AG04450 (cell line): ENCODE results near the gene PPM1D. TPM values are rescaled to one million over a fixed set of nuclear protein-coding genes. Genes with fewer than 3 reads are reported as not detected.
A peak's percentile ranks its signal among the peaks of the same experiment; 100 is the strongest.

Experiments
- CTCF ChIA-PET: fragments of 300-600, 350-600 bp; formaldehyde crosslinking; extraction: SDS; loops from one replicate; lab custom pipeline; 2022; ENCODE audit warnings: antibody characterized with exemption, inconsistent platforms; lab: Charles Lee
- POLR2A ChIA-PET: fragments of 350-600 bp; formaldehyde crosslinking; extraction: SDS; loops from one replicate; lab custom pipeline; 2021; ENCODE audit warnings: antibody characterized with exemption, inconsistent platforms; lab: Yijun Ruan, JAX
- DNase-seq: peaks from one replicate; pipeline ENCODE4 v3.0.0-alpha.2; 2011; ENCODE audit warnings: low read depth, low spot score
- H3K27ac ChIP-seq: one replicate; pipeline ENCODE4 v1.5.1; 2012; ENCODE audit warnings: low read depth, low read length, control low read depth
- H3K27me3 ChIP-seq: one replicate; pipeline ENCODE4 v1.6.0; 2012; ENCODE audit warnings: low read length; ENCODE audit not compliant: control insufficient read depth, insufficient read depth
- H3K4me3 ChIP-seq: 2 replicates; pipeline ENCODE4 v1.5.1; 2011; ENCODE audit warnings: mild to moderate bottlenecking, low read depth, low read length, control low read depth
- H3K9me3 ChIP-seq: 2 replicates; pipeline ENCODE4 v1.5.1; 2012; ENCODE audit warnings: low read length; ENCODE audit not compliant: control insufficient read depth, insufficient read depth
- polyA plus RNA-seq: library from polyadenylated mRNA; depleted of rRNA; stranded (reverse); fragments of >200 nt; gene quantifications from 2 replicates; pipeline ENCODE4 v1.2.3, GENCODE V29; 2011
- TF ChIP-seq, protein P1 (sequence below): IDR thresholded peaks from 2 replicates; pipeline ENCODE4 v1.5.1; 2011; ENCODE audit warnings: low read depth, low read length, control low read depth, inconsistent platforms

Gene PPM1D
- polyA plus RNA-seq, 1 experiment = 12.2 TPM

DNA sequence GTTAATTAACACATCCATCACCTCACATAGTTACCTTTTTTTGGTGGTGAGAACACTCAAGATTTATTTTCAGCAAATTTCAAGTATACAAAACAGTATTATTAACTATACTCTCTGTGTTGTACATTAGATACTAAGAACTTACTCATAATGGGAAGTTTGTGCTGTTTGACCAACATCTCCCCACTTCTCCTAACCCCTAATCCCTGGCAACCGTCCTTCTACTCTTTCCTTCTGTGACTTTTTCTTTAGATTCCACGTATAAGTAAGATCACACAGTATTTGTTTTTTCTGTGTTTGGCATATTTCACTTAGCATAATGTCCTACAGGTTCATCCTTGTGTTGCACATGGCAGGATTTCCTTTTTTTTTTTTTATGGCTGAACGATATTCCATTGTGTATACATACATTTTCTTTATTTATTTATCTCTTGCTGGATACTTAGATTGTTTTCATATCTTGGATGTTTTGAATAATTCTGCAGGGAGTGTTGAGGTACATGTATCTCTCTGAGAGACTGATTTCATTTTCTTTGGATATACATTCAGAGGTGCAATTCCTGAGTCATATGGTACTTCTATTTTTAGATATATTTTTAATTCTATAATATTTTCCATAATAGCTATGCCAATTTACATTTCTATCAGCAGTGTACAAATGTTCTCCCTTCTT lies 19.0 kb downstream of the PPM1D start:
- no peaks in the 10 kb centered on the region for H3K27me3 ChIP-seq
- TF ChIP-seq, protein P1, sequence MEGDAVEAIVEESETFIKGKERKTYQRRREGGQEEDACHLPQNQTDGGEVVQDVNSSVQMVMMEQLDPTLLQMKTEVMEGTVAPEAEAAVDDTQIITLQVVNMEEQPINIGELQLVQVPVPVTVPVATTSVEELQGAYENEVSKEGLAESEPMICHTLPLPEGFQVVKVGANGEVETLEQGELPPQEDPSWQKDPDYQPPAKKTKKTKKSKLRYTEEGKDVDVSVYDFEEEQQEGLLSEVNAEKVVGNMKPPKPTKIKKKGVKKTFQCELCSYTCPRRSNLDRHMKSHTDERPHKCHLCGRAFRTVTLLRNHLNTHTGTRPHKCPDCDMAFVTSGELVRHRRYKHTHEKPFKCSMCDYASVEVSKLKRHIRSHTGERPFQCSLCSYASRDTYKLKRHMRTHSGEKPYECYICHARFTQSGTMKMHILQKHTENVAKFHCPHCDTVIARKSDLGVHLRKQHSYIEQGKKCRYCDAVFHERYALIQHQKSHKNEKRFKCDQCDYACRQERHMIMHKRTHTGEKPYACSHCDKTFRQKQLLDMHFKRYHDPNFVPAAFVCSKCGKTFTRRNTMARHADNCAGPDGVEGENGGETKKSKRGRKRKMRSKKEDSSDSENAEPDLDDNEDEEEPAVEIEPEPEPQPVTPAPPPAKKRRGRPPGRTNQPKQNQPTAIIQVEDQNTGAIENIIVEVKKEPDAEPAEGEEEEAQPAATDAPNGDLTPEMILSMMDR = 0 out of 2 replicates have a peak, but pooled peaks have one; percentile 2
- H3K9me3 ChIP-seq = no peaks in the 10 kb centered on the region
- no peak for DNase-seq
- H3K27ac ChIP-seq = no peak overlapping the region
- no peak overlapping the region for H3K4me3 ChIP-seq
- ChIA-PET POLR2A (interaction anchor here (0.6 to 0.7 kb wide), 2 partner anchors 17 to 180 kb away, joined by 3 read pairs; no protein-coding TSS in a partner anchor), CTCF (interaction anchor here (0.7 to 0.9 kb wide), 2 partner anchors 11 to 17 kb away, joined by 3 read pairs; no protein-coding TSS in a partner anchor)

DNA sequence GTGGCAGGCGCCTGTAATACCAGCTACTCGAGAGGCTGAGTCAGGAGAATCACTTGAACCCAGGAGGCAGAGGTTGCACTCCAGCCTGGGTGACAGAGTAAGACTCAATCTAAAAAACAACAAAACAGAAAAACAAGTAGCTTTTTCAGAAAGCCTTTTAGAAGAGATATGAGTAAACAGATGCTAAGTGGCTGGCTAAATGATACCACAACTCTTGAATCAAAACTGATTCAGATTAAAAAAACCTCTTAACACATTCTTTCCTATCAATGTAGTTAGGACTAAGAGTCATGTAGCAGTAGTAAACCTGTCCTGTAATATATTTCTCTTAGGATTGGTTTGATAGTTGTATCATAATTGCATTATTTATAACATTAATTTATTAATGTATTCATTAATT lies 23.0 kb downstream of the PPM1D start:
- Histone ChIP-seq H3K9me3 (no peaks in the 10 kb centered on the region), H3K4me3 (no peak overlapping the region), H3K27me3 (no peaks in the 10 kb centered on the region), H3K27ac (no peak overlapping the region)
- TF ChIP-seq, protein P1 = no peak
- ChIA-PET CTCF (interaction anchor here (2.0 kb wide), 1 partner anchor 15 kb away, joined by 7 read pairs; no protein-coding TSS in a partner anchor), POLR2A (no interaction called here)
- no peak for DNase-seq

DNA sequence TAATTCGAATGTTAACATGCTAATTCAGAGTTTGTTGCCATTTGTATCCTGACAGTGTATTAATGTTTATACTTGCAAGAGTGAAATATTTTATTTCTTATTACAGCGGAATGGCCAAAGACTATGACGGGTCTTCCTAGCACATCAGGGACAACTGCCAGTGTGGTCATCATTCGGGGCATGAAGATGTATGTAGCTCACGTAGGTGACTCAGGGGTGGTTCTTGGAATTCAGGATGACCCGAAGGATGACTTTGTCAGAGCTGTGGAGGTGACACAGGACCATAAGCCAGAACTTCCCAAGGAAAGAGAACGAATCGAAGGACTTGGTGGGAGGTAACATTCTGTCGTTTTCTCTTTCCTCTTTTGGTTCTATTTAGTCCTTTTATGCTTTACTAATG lies 23.4 kb downstream of the PPM1D start:
- Histone ChIP-seq H3K27me3 (no peaks in the 10 kb centered on the region), H3K4me3 (no peak overlapping the region), H3K27ac (no peak overlapping the region), H3K9me3 (no peaks in the 10 kb centered on the region)
- TF ChIP-seq, protein P1 = no peak
- DNase-seq = no peak
- POLR2A ChIA-PET = no interaction called here
- CTCF ChIA-PET = interaction anchor here (2.0 kb wide), 1 partner anchor 15 kb away, joined by 7 read pairs; no protein-coding TSS in a partner anchor

DNA sequence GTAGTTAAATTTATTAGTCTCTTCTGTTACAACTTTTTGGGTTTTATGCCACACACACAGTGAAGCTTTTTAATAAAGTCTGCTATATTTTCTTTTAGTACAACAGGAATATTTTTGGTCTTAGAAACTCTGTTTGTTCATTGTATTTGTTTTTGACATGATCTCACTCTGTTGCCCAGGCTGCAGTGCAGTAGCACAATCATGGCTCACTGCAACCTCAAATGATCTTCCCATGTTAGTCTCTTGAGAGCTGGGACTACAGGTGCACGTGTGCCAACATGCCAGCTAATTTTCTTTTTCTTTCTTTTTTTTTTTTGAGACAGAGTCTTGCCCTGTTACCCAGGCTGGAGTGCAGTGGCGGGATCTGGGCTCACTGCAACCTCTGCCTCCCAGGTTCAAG lies 27.1 kb downstream of the PPM1D start:
- Histone ChIP-seq H3K27ac (no peak overlapping the region), H3K9me3 (no peaks in the 10 kb centered on the region), H3K27me3 (no peaks in the 10 kb centered on the region), H3K4me3 (no peak overlapping the region)
- POLR2A ChIA-PET = interaction anchor here (0.7 kb wide), 1 partner anchor 480 kb away, joined by 3 read pairs; no protein-coding TSS in a partner anchor
- DNase-seq = no peak
- TF ChIP-seq, protein P1 = no peak
- CTCF ChIA-PET = interaction anchor here (1.2 to 3.0 kb wide), 2 partner anchors 12 to 26 kb away, joined by 8 to 15 read pairs; no protein-coding TSS in a partner anchor
